Colonic mucosa (tissue), 4 donors: ENCODE data around the gene CFAP69. TPM values are rescaled to one million over a fixed set of nuclear protein-coding genes. Genes with fewer than 3 reads are reported as not detected.

Experiments used
- DNase-seq: peaks from one replicate; pipeline ENCODE4 v3.0.0-alpha.2; 2020
- H3K27ac ChIP-seq: fragments of 200-600 bp; one replicate; pipeline ENCODE4 v1.8.0; 2021
- H3K27me3 ChIP-seq: fragments of 200-600 bp; one replicate; pipeline ENCODE4 v1.8.0; 2021
- H3K36me3 ChIP-seq: fragments of 200-600 bp; one replicate; pipeline ENCODE4 v1.8.0; 2021
- H3K4me1 ChIP-seq: fragments of 200-600 bp; one replicate; pipeline ENCODE4 v1.8.0; 2021; ENCODE audit warnings: mild to moderate bottlenecking
- H3K4me3 ChIP-seq: fragments of 200-600 bp; one replicate; pipeline ENCODE4 v1.8.0; 2021
- H3K9ac ChIP-seq, 2 donors: one replicate each; pipeline ENCODE4 v1.7.0; 2013; ENCODE audit warnings: control low read depth in 2 of 2, low read depth in 2 of 2, low read length in 2 of 2
- H3K9me3 ChIP-seq: fragments of 200-600 bp; one replicate; pipeline ENCODE4 v1.8.0; 2021
- CTCF ChIP-seq: fragments of 200-600 bp; IDR thresholded peaks from one replicate; pipeline ENCODE4 v1.8.0; 2022; ENCODE audit warnings: antibody characterized with exemption, mild to moderate bottlenecking
- intact Hi-C: fragments of 100-400 bp; cut with DNase I; formaldehyde crosslinking; loops from one replicate; pipeline ENCODE4 v1.14.1; 2022
- total RNA-seq, 2 donors: library from RNA; stranded (reverse); fragmentation: NEBNext Ultra II Directional in 1 of 2; extraction: Animal tissue kit (Norgen Biotek cat#: 25700) in 1 of 2; gene quantifications; one replicate each; pipeline ENCODE4 v1.2.1, GENCODE V29; 2021
- donor health status: healthy.
- donor health status: DM: no; HTN: no; CAD: no.
- donor health status: DM: no; HTN: no; CAD: no.

CFAP69 gene
- total RNA-seq, 2 donors from 2014 or later, result 3.6 to 4.2 TPM

- DNase-seq, result no peak
- Histone ChIP-seq H3K36me3 (no peaks in the 10 kb centered on the region), H3K27ac (no peak overlapping the region), H3K9ac (no peak overlapping the region), H3K4me3 (no peak overlapping the region), H3K4me1 (no peaks in the 10 kb centered on the region), H3K27me3 (no peaks in the 10 kb centered on the region), H3K9me3 (no peaks in the 10 kb centered on the region)
- intact Hi-C loops, result no loop called here
- TF ChIP-seq CTCF, result no peak
These were observed 19.8 kb upstream of the CFAP69 start for GRCh38 chr7:90225181-90225580.

DNA sequence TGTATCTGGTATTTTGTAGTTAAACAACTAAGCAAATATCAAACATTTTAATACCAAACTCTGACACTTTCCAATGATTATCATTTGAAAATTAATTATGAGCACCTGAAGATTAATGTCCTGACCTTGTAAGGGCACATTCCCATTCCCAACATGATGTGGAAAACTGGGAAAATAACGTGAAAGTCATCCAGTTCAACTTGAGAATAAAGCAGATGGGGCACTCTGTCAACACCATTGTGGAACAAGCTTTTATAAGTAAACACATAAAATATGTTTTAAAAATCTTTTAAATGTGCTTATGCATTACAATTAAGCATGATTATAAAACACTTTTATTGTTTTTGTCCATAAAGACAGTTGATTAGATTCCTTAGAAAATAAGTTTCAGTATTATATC, 19.4 kb upstream of the CFAP69 start:
- Histone ChIP-seq H3K9ac (no peak overlapping the region), H3K4me3 (no peak overlapping the region), H3K9me3 (no peaks in the 10 kb centered on the region), H3K27me3 (no peaks in the 10 kb centered on the region), H3K36me3 (no peaks in the 10 kb centered on the region), H3K4me1 (no peaks in the 10 kb centered on the region), H3K27ac (no peak overlapping the region)
- intact Hi-C loops, result no loop called here
- no peak for TF ChIP-seq CTCF
- no peak for DNase-seq

- H3K27ac ChIP-seq, result no peak overlapping the region
- no peaks in the 10 kb centered on the region for H3K27me3 ChIP-seq
- intact Hi-C loops, result no loop called here
- no peaks in the 10 kb centered on the region for H3K4me1 ChIP-seq
- H3K9ac ChIP-seq, result no peak overlapping the region
- H3K4me3 ChIP-seq, result no peak overlapping the region
- TF ChIP-seq CTCF, result no peak
- H3K36me3 ChIP-seq, result no peaks in the 10 kb centered on the region
- DNase-seq, result no peak
- H3K9me3 ChIP-seq, result no peaks in the 10 kb centered on the region
These were observed 17.7 kb upstream of the CFAP69 start for GRCh38 chr7:90227259-90227658.

GRCh38 chr7:90229682-90230081, 15.3 kb upstream of the CFAP69 start:
- Histone ChIP-seq H3K4me3 (peak overlapping the region; percentile 19), H3K27ac (peak overlapping the region; percentile 81), H3K9me3 (no peaks in the 10 kb centered on the region), H3K27me3 (no peaks in the 10 kb centered on the region), H3K4me1 (no peaks in the 10 kb centered on the region), H3K9ac (peak overlapping the region in 1 of 2 donors; percentile 35), H3K36me3 (no peaks in the 10 kb centered on the region)
- TF ChIP-seq CTCF, result no peak
- DNase-seq, result no peak
- intact Hi-C loops, result no loop called here

DNA sequence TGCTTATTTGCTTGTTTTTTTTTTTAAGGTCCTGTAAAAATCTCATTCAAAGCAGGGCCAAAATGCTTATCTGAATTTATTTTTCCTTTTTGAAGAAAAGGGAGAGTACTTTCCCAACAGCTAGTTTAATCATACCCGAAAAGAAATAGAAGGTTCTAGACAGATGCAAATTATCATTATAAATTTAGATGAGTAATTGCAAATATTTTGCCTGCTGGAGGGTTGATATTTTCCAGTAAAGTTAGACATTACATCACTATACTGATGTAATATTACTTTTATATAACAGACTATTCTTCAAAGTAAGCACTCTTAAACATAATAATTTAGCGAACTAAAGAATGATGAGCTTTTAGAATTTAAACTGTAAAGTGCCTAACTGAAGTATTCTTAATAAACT, 14.1 kb upstream of the CFAP69 start:
- Histone ChIP-seq H3K4me3 (peak overlapping the region; percentile 19), H3K4me1 (no peaks in the 10 kb centered on the region), H3K9me3 (no peaks in the 10 kb centered on the region), H3K9ac (peak overlapping the region in 1 of 2 donors; percentile 35), H3K27me3 (no peaks in the 10 kb centered on the region), H3K27ac (peak overlapping the region; percentile 81), H3K36me3 (no peaks in the 10 kb centered on the region)
- intact Hi-C loops, result no loop called here
- no peak for TF ChIP-seq CTCF
- no peak for DNase-seq

- Histone ChIP-seq H3K4me1 (no peaks in the 10 kb centered on the region), H3K4me3 (peak overlapping the region; percentile 19), H3K27me3 (no peaks in the 10 kb centered on the region), H3K9ac (no peak overlapping the region), H3K36me3 (no peaks in the 10 kb centered on the region), H3K9me3 (no peaks in the 10 kb centered on the region), H3K27ac (no peak overlapping the region)
- TF ChIP-seq CTCF, result no peak
- intact Hi-C loops, result no loop called here
- DNase-seq, result no peak
These were observed 13.7 kb upstream of the CFAP69 start for GRCh38 chr7:90231304-90231703.
